Prostate gland (tissue), 2 donors: ENCODE data around the gene DMBT1.

Experiments
- CTCF ChIP-seq, 4 experiments: fragments of 200-600 bp in 2 of 4; fragments of 450-650 bp in 2 of 4; sonication (generic) in 2 of 4; IDR thresholded peaks; 1 replicate in 3 of 4; 2 replicates in 1 of 4; pipeline ENCODE4 v1.5.1; 2016 to 2019; ENCODE audit warnings: antibody characterized with exemption in 4 of 4, mild to moderate bottlenecking in 2 of 4, moderate library complexity in 2 of 4
- POLR2AphosphoS5 ChIP-seq: sonication (generic); formaldehyde crosslinking; IDR thresholded peaks from one replicate; pipeline ENCODE4 v1.6.1; 2017; ENCODE audit warnings: antibody characterized with exemption

- TF ChIP-seq POLR2AphosphoS5 (no peak), CTCF (IDR thresholded peaks at IDR 0.05) (no peak)
Observed at GRCh38 chr10:122514045-122514840, 46.3 kb upstream of the DMBT1 start.
